ENCODE data around the gene NMT2. TPM values are rescaled to one million over a fixed set of nuclear protein-coding genes. Genes with fewer than 3 reads are reported as not detected.

The NMT2 gene
- total RNA-seq, 1 donor from 2014 or later, result 9.4 TPM

- Mint-ChIP-seq H3K4me1 (ENCODE audit: low read depth) (peaks cover 51% of the 10 kb centered on the region), H3K4me3 (peak overlapping the region; percentile 55), H3K27ac (peak overlapping the region; percentile 74), H3K27me3 (ENCODE audit: insufficient read depth) (peaks cover 9% of the 10 kb centered on the region), H3K9me3 (no peaks in the 10 kb centered on the region), H3K36me3 (ENCODE audit: low read depth) (no peaks in the 10 kb centered on the region)
- intact Hi-C loops (cut with micrococcal nuclease), result loop anchor here (1.0 to 10.0 kb wide), 7 partner anchors 19 to 1647 kb away; partner anchors contain the start of genes FAM171A1 and RSU1
- DNase-seq (ENCODE audit: low spot score), result peak; percentile 62
Observed at GRCh38 chr10:15169555-15170401, 1.3 kb upstream of the NMT2 start.

- peak overlapping the region; percentile 74 for H3K27ac Mint-ChIP-seq
- peak; percentile 84 for DNase-seq (ENCODE audit: low spot score)
- intact Hi-C loops (cut with micrococcal nuclease), result loop anchor here (1.0 to 10.0 kb wide), 10 partner anchors 19 to 1648 kb away; partner anchors contain the start of genes FAM171A1, MEIG1, RPP38 and RSU1
- no peaks in the 10 kb centered on the region for H3K36me3 Mint-ChIP-seq (ENCODE audit: low read depth)
- H3K9me3 Mint-ChIP-seq, result no peaks in the 10 kb centered on the region
- peaks cover 51% of the 10 kb centered on the region for H3K4me1 Mint-ChIP-seq (ENCODE audit: low read depth)
- peak overlapping the region; percentile 55 for H3K4me3 Mint-ChIP-seq
- peaks cover 5% of the 10 kb centered on the region for H3K27me3 Mint-ChIP-seq (ENCODE audit: insufficient read depth)
Observed at GRCh38 chr10:15168786-15169554, 477 bp upstream of the NMT2 start.

DNA sequence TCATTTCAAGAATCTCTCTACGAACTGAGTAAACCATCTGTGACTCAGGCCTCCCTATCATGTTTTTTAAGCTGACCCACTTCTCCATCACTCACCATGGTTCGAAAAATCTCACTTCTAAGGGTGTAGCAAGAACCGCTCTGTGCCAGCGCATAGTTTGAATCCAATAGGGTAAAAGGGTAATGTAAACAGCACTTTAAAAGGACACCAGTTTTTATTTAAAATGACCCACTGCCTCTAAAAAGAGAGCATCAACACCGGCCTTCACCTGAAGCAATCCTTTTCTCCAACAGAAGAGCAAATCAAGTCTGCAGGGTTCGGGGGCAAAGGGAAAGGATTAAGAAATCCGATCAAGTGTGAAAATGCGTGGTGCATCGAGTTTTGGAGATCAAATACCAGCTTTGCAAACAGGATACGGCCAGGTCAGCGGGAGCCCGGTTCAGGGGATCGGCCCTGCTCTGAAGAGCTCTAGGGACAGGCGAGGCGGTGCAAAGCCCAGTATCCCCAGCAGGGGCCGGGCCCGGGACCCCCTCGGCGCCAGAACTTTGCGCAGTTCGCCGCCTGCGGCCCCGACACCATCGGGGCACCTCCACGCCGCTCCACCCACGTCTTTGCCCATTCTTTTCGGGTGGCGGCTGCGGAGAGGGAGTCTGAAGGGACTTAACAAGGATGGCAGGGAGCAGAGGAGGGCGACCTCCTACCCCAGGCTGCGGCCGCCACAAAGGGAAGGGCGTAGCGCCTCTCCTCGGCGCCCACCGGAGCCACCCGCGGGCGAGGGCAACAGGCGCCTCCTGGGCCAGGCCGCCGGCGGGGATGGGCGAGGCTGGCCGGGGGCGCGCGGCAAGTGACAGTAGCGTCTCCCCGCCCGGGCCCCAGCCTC, 842 bp downstream of the NMT2 start:
- no peaks in the 10 kb centered on the region for H3K9me3 Mint-ChIP-seq
- peak; percentile 34 for DNase-seq (ENCODE audit: low spot score)
- H3K4me1 Mint-ChIP-seq (ENCODE audit: low read depth), result peaks cover 53% of the 10 kb centered on the region
- peak overlapping the region; percentile 80 for H3K27ac Mint-ChIP-seq
- peak overlapping the region; percentile 90 for H3K4me3 Mint-ChIP-seq
- intact Hi-C loops (cut with micrococcal nuclease), result loop anchor here (1.0 to 10.0 kb wide), 8 partner anchors 26 to 1649 kb away; partner anchors contain the start of genes MEIG1, RPP38, RSU1 and SUV39H2
- H3K27me3 Mint-ChIP-seq (ENCODE audit: insufficient read depth), result peaks cover 5% of the 10 kb centered on the region
- H3K36me3 Mint-ChIP-seq (ENCODE audit: low read depth), result no peaks in the 10 kb centered on the region

DNA sequence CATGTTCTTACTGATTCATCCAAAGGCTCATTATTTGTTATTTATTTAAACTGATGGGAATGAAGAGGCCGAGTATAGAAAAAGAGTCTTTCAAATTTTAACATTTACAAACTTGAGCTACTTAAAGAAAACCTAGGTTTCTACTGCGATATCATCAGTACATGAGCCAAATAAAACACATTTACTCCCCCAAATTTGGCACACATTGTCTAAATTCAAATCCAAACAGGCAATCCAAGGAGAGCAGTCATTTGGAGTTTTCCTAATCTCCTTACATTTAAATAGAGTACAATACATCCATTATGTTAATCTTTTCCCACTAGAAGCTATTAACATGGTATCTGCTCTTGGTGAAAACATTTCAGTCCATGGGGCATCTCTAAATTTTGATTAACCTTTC, 2.2 kb downstream of the NMT2 start:
- peaks cover 48% of the 10 kb centered on the region for H3K4me1 Mint-ChIP-seq (ENCODE audit: low read depth)
- H3K27ac Mint-ChIP-seq, result no peak overlapping the region
- H3K36me3 Mint-ChIP-seq (ENCODE audit: low read depth), result no peaks in the 10 kb centered on the region
- intact Hi-C loops (cut with micrococcal nuclease), result loop anchor here (10.0 kb wide), 1 partner anchor 642 kb away; no protein-coding TSS in a partner anchor
- H3K4me3 Mint-ChIP-seq, result peak overlapping the region; percentile 90
- H3K27me3 Mint-ChIP-seq (ENCODE audit: insufficient read depth), result peaks cover 5% of the 10 kb centered on the region
- no peaks in the 10 kb centered on the region for H3K9me3 Mint-ChIP-seq
- no peak for DNase-seq (ENCODE audit: low spot score)

- intact Hi-C loops (cut with micrococcal nuclease), result loop anchor here (10.0 kb wide), 1 partner anchor 639 kb away; no protein-coding TSS in a partner anchor
- DNase-seq (ENCODE audit: low spot score), result no peak
- H3K4me1 Mint-ChIP-seq (ENCODE audit: low read depth), result peaks cover 26% of the 10 kb centered on the region
- peaks cover 5% of the 10 kb centered on the region for H3K27me3 Mint-ChIP-seq (ENCODE audit: insufficient read depth)
- H3K4me3 Mint-ChIP-seq, result no peak overlapping the region
- H3K27ac Mint-ChIP-seq, result no peak overlapping the region
- no peaks in the 10 kb centered on the region for H3K36me3 Mint-ChIP-seq (ENCODE audit: low read depth)
- no peaks in the 10 kb centered on the region for H3K9me3 Mint-ChIP-seq
Observed at GRCh38 chr10:15163253-15163828, 5.2 kb downstream of the NMT2 start.

GRCh38 chr10:15158972-15159371, 9.5 kb downstream of the NMT2 start:
- H3K4me1 Mint-ChIP-seq (ENCODE audit: low read depth), result peaks cover 6% of the 10 kb centered on the region
- no peak overlapping the region for H3K27ac Mint-ChIP-seq
- H3K36me3 Mint-ChIP-seq (ENCODE audit: low read depth), result peaks cover 2% of the 10 kb centered on the region
- no peak overlapping the region for H3K4me3 Mint-ChIP-seq
- no peak for DNase-seq (ENCODE audit: low spot score)
- H3K27me3 Mint-ChIP-seq (ENCODE audit: insufficient read depth), result no peaks in the 10 kb centered on the region
- H3K9me3 Mint-ChIP-seq, result no peaks in the 10 kb centered on the region
- intact Hi-C loops (cut with micrococcal nuclease), result no loop called here

DNA sequence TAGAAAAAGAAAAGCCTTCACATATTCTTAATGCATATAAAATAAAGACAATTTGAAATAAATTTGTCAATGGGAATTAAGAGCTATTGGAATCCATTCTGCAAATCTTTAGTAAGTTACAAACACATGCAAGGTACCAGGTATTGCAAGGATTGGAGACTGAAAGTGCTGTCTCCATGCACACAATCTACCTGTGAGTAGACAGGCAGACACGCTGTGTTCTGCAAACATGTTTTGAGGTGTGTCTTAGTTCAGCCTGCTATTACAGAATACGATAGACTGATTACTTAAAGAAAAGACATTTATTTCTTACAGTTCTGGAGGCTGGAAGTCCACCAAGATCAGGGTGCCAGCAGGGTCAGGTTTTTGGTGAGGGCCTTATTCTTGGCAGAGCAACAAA, 10.0 kb downstream of the NMT2 start:
- intact Hi-C loops (cut with micrococcal nuclease), result no loop called here
- Mint-ChIP-seq H3K36me3 (ENCODE audit: low read depth) (peaks cover 2% of the 10 kb centered on the region), H3K27me3 (ENCODE audit: insufficient read depth) (no peaks in the 10 kb centered on the region), H3K4me1 (ENCODE audit: low read depth) (peaks cover 3% of the 10 kb centered on the region), H3K4me3 (no peak overlapping the region), H3K9me3 (no peaks in the 10 kb centered on the region), H3K27ac (no peak overlapping the region)
- DNase-seq (ENCODE audit: low spot score), result no peak

- intact Hi-C loops (cut with micrococcal nuclease), result no loop called here
- no peak overlapping the region for H3K27ac Mint-ChIP-seq
- peaks cover 4% of the 10 kb centered on the region for H3K36me3 Mint-ChIP-seq (ENCODE audit: low read depth)
- H3K4me3 Mint-ChIP-seq, result no peak overlapping the region
- H3K4me1 Mint-ChIP-seq (ENCODE audit: low read depth), result no peaks in the 10 kb centered on the region
- no peaks in the 10 kb centered on the region for H3K27me3 Mint-ChIP-seq (ENCODE audit: insufficient read depth)
- no peaks in the 10 kb centered on the region for H3K9me3 Mint-ChIP-seq
- DNase-seq (ENCODE audit: low spot score), result no peak
Observed at GRCh38 chr10:15155978-15156656, 12.4 kb downstream of the NMT2 start.

GRCh38 chr10:15152556-15152955, 15.9 kb downstream of the NMT2 start:
- no peaks in the 10 kb centered on the region for H3K9me3 Mint-ChIP-seq
- H3K4me1 Mint-ChIP-seq (ENCODE audit: low read depth), result no peaks in the 10 kb centered on the region
- intact Hi-C loops (cut with micrococcal nuclease), result no loop called here
- H3K27ac Mint-ChIP-seq, result no peak overlapping the region
- no peak for DNase-seq (ENCODE audit: low spot score)
- H3K4me3 Mint-ChIP-seq, result no peak overlapping the region
- peaks cover 4% of the 10 kb centered on the region for H3K36me3 Mint-ChIP-seq (ENCODE audit: low read depth)
- no peaks in the 10 kb centered on the region for H3K27me3 Mint-ChIP-seq (ENCODE audit: insufficient read depth)

GRCh38 chr10:15150563-15150962, 17.9 kb downstream of the NMT2 start:
- H3K9me3 Mint-ChIP-seq, result no peaks in the 10 kb centered on the region
- H3K27ac Mint-ChIP-seq, result no peak overlapping the region
- no peak for DNase-seq (ENCODE audit: low spot score)
- H3K4me3 Mint-ChIP-seq, result no peak overlapping the region
- H3K36me3 Mint-ChIP-seq (ENCODE audit: low read depth), result peaks cover 2% of the 10 kb centered on the region
- H3K4me1 Mint-ChIP-seq (ENCODE audit: low read depth), result no peaks in the 10 kb centered on the region
- H3K27me3 Mint-ChIP-seq (ENCODE audit: insufficient read depth), result no peaks in the 10 kb centered on the region
- intact Hi-C loops (cut with micrococcal nuclease), result no loop called here

GRCh38 chr10:15149042-15149771, 19.3 kb downstream of the NMT2 start:
- no peak for DNase-seq (ENCODE audit: low spot score)
- peaks cover 2% of the 10 kb centered on the region for H3K36me3 Mint-ChIP-seq (ENCODE audit: low read depth)
- H3K9me3 Mint-ChIP-seq, result no peaks in the 10 kb centered on the region
- intact Hi-C loops (cut with micrococcal nuclease), result no loop called here
- H3K27ac Mint-ChIP-seq, result no peak overlapping the region
- no peaks in the 10 kb centered on the region for H3K4me1 Mint-ChIP-seq (ENCODE audit: low read depth)
- no peak overlapping the region for H3K4me3 Mint-ChIP-seq
- no peaks in the 10 kb centered on the region for H3K27me3 Mint-ChIP-seq (ENCODE audit: insufficient read depth)

Measured in activated T-helper 1 cell treated with anti-CD3 and anti-CD28 coated beads, Interleukin-12 subunit alpha, Interleukin-12 subunit beta, Interleukin-2, Interleukin-4 antibody, amounts not matched to agents 30 ng/mL and 10 ng/mL and 1 ng/mL, durations not matched to agents 14 hours and 24 hours and 36 hours (primary cell).